ENCODE measurements around the gene KIAA0825.

- TF ChIP-seq EZH2phosphoT487 (IDR thresholded peaks at IDR 0.05; ENCODE audit: unreplicated experiment): no peak
- TF ChIP-seq CTCF (conservative IDR thresholded peaks at IDR 0.05; ENCODE audit: low read depth in 2 of 2): no peak
- no peak for TF ChIP-seq REST (IDR thresholded peaks at IDR 0.05; ENCODE audit: unreplicated experiment)
- TF ChIP-seq ZNF114 (CRISPR knock-in tag; IDR thresholded peaks at IDR 0.05): no peak
- TF ChIP-seq POLR2AphosphoS5 (IDR thresholded peaks at IDR 0.05; ENCODE audit: low read depth): no peak
- no peak for TF ChIP-seq EZH2 (IDR thresholded peaks at IDR 0.05; ENCODE audit: low read depth, unreplicated experiment)
- no peak for TF ChIP-seq CREB1 (CRISPR knock-in tag; IDR thresholded peaks at IDR 0.05; ENCODE audit: low read depth)
- TF ChIP-seq NANOG (IDR thresholded peaks at IDR 0.05; ENCODE audit: borderline replicate concordance): no peak
- TF ChIP-seq JUNB (IDR thresholded peaks at IDR 0.05; ENCODE audit: unreplicated experiment): no peak
- no peak for TF ChIP-seq ETS1 (IDR thresholded peaks at IDR 0.05)
- TF ChIP-seq STAT1 (IDR thresholded peaks at IDR 0.05; ENCODE audit: unreplicated experiment): no peak
- no peak for TF ChIP-seq ZNF331 (CRISPR knock-in tag; IDR thresholded peaks at IDR 0.05; ENCODE audit: low read depth)
- TF ChIP-seq ZNF462 (CRISPR knock-in tag; IDR thresholded peaks at IDR 0.05): no peak
These were observed 216.3 kb downstream of the KIAA0825 start for GRCh38 chr5:94402096-94402495.

All from GM23338 (cell line).